ENCODE data around the gene TBC1D14. TPM values are rescaled to one million over a fixed set of nuclear protein-coding genes. Genes with fewer than 3 reads are reported as not detected.

Gene TBC1D14
- total and polyA plus RNA-seq, 9 of the 15 experiments (the other 6 are each of a cell fraction or from before 2014, with no cell fraction given) = 2.1 to 59.6 (median 44.8) TPM

DNA sequence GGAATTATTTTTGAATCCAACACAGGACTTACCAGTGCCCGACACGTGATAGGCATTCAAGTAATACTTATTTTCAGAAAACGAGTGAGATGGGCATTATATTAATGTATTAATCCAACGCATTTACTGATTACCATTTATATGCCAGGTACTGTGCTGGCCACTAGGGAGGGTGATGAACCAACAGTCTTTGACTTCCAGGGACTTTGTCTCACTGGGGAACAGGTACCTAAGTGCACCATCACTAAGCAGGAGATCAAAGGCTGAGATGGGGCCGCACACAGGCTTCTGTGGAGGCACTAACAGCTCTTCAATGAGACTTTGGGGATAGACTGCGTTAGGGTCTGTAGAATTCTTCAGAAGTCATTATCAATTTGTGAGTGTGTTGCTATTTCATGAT is 127.8 kb downstream of the TBC1D14 start:
- POLR2A ChIA-PET = interaction anchor here (0.6 kb wide), 2 partner anchors 38 to 290 kb away, joined by 3 to 6 read pairs; no protein-coding TSS in a partner anchor
- Histone ChIP-seq H3K27ac (ENCODE audit: extremely low read depth, low read depth, low read length) (no peak overlapping the region), H3K4me3 (no peak overlapping the region), H4K20me1 (replicated peaks; ENCODE audit: control insufficient read depth, insufficient read depth, low read length) (no peaks in the 10 kb centered on the region), H3K9me3 (replicated peaks; ENCODE audit: control insufficient read depth, insufficient read depth, low read depth, low read length) (no peaks in the 10 kb centered on the region), H3K27me3 (ENCODE audit: control insufficient read depth in 2 of 2, insufficient read depth in 2 of 2, low read length in 2 of 2) (no peaks in the 10 kb centered on the region), H2AFZ (ENCODE audit: low read depth, low read length) (no peak overlapping the region), H3K79me2 (ENCODE audit: control insufficient read depth, insufficient read depth, low read length) (no peaks in the 10 kb centered on the region), H3K9me1 (ENCODE audit: control insufficient read depth, insufficient read depth, low read length) (peaks cover 1% of the 10 kb centered on the region), H3K4me1 (replicated peaks in 1 of 2; ENCODE audit: control insufficient read depth in 2 of 2, insufficient read depth in 2 of 2, low read length in 2 of 2) (peaks cover 4 to 27% of the 10 kb centered on the region in 2 experiments), H3K9ac (ENCODE audit: insufficient read depth in 1 of 2, low read depth in 2 of 2, low read length in 2 of 2) (no peak overlapping the region), H3K4me2 (ENCODE audit: insufficient read depth, low read length) (no peak overlapping the region), H3K36me3 (ENCODE audit: control insufficient read depth, insufficient read depth, low read length) (peaks cover 12% of the 10 kb centered on the region; the same call in 1 of the 3 replicates)
- no peak for TF ChIP-seq ZNF232 (CRISPR knock-in tag; IDR thresholded peaks at IDR 0.05)
- no peak for TF ChIP-seq ZNF121 (CRISPR knock-in tag; conservative IDR thresholded peaks at IDR 0.05)
- TF ChIP-seq, protein P1, sequence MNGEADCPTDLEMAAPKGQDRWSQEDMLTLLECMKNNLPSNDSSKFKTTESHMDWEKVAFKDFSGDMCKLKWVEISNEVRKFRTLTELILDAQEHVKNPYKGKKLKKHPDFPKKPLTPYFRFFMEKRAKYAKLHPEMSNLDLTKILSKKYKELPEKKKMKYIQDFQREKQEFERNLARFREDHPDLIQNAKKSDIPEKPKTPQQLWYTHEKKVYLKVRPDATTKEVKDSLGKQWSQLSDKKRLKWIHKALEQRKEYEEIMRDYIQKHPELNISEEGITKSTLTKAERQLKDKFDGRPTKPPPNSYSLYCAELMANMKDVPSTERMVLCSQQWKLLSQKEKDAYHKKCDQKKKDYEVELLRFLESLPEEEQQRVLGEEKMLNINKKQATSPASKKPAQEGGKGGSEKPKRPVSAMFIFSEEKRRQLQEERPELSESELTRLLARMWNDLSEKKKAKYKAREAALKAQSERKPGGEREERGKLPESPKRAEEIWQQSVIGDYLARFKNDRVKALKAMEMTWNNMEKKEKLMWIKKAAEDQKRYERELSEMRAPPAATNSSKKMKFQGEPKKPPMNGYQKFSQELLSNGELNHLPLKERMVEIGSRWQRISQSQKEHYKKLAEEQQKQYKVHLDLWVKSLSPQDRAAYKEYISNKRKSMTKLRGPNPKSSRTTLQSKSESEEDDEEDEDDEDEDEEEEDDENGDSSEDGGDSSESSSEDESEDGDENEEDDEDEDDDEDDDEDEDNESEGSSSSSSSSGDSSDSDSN (IDR thresholded peaks at IDR 0.05; ENCODE audit: borderline replicate concordance in 1 of 2, low read depth in 2 of 2, low read length in 2 of 2) = no peak
- TF ChIP-seq KDM4B (IDR thresholded peaks at IDR 0.05; ENCODE audit: borderline replicate concordance in 2 of 2, low read depth in 1 of 2) = no peak
- TF ChIP-seq ZBTB1 (CRISPR knock-in tag; IDR thresholded peaks at IDR 0.05; ENCODE audit: borderline replicate concordance, low read depth) = no peak
- no peak for TF ChIP-seq CBX2 (IDR thresholded peaks at IDR 0.05; ENCODE audit: insufficient read depth, low read length, poor library complexity, severe bottlenecking)
- TF ChIP-seq HNRNPL (IDR thresholded peaks at IDR 0.05; ENCODE audit: low read depth, low read length) = no peak
- no peak for TF ChIP-seq TCFL5 (CRISPR knock-in tag; conservative IDR thresholded peaks at IDR 0.05)
- no peak for TF ChIP-seq CHCHD3 (CRISPR knock-in tag; IDR thresholded peaks at IDR 0.05)
- no peak for TF ChIP-seq ZNF785 (CRISPR knock-in tag; IDR thresholded peaks at IDR 0.05)
- TF ChIP-seq, protein P2, sequence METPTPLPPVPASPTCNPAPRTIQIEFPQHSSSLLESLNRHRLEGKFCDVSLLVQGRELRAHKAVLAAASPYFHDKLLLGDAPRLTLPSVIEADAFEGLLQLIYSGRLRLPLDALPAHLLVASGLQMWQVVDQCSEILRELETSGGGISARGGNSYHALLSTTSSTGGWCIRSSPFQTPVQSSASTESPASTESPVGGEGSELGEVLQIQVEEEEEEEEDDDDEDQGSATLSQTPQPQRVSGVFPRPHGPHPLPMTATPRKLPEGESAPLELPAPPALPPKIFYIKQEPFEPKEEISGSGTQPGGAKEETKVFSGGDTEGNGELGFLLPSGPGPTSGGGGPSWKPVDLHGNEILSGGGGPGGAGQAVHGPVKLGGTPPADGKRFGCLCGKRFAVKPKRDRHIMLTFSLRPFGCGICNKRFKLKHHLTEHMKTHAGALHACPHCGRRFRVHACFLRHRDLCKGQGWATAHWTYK (CRISPR knock-in tag; IDR thresholded peaks at IDR 0.05) = no peak
- TF ChIP-seq, protein P3, sequence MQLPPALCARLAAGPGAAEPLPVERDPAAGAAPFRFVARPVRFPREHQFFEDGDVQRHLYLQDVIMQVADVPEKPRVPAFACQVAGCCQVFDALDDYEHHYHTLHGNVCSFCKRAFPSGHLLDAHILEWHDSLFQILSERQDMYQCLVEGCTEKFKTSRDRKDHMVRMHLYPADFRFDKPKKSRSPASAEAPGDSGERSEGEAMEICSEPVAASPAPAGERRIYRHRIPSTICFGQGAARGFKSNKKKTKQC (CRISPR knock-in tag; IDR thresholded peaks at IDR 0.05) = no peak
- TF ChIP-seq, protein P4, sequence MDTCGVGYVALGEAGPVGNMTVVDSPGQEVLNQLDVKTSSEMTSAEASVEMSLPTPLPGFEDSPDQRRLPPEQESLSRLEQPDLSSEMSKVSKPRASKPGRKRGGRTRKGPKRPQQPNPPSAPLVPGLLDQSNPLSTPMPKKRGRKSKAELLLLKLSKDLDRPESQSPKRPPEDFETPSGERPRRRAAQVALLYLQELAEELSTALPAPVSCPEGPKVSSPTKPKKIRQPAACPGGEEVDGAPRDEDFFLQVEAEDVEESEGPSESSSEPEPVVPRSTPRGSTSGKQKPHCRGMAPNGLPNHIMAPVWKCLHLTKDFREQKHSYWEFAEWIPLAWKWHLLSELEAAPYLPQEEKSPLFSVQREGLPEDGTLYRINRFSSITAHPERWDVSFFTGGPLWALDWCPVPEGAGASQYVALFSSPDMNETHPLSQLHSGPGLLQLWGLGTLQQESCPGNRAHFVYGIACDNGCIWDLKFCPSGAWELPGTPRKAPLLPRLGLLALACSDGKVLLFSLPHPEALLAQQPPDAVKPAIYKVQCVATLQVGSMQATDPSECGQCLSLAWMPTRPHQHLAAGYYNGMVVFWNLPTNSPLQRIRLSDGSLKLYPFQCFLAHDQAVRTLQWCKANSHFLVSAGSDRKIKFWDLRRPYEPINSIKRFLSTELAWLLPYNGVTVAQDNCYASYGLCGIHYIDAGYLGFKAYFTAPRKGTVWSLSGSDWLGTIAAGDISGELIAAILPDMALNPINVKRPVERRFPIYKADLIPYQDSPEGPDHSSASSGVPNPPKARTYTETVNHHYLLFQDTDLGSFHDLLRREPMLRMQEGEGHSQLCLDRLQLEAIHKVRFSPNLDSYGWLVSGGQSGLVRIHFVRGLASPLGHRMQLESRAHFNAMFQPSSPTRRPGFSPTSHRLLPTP (IDR thresholded peaks at IDR 0.05; ENCODE audit: borderline replicate concordance, extremely low read depth, insufficient read length) = no peak
- WGBS (ENCODE audit: insufficient coverage, low coverage, missing lambda C conversion rate) = 46% methylated on average over 6 of the region's 6 CpGs
- ATAC-seq (no peak; the same call in 2 of the 3 replicates), FAIRE-seq (peak; percentile 77), DNase-seq (ENCODE audit: extremely low read depth in 1 of 4, low spot score in 3 of 4) (no peak)
- CTCF ChIA-PET (ENCODE audit: low intra/inter-chr PET ratio) = no interaction called here
- BruUV-seq (replicated peaks) = no TSS peak
- intact Hi-C loops (cut with micrococcal nuclease) (no loop called here), in situ Hi-C loops (cut with MboI) (no loop called here)

Measured in K562 (cell line).